Sigmoid colon (tissue), 3 donors: ENCODE data around the gene NTF4.
"Not testable (repeated sequence)": the region's sequence is repeated elsewhere in the genome, so short reads cannot be mapped to it uniquely, and the experiment has no call there.

Source experiments
- POLR2A ChIP-seq, 2 donors: fragments of 450-650 bp; IDR thresholded peaks; one replicate each; pipeline ENCODE4 v1.6.1; 2016; ENCODE audit warnings: antibody characterized with exemption in 2 of 2, mild to moderate bottlenecking in 2 of 2, moderate library complexity in 2 of 2
- TF ChIP-seq, protein P1 (sequence below), 4 experiments: fragments of 450-650 bp in 3 of 4; fragments of 200-600 bp in 1 of 4; IDR thresholded peaks; one replicate each; pipeline ENCODE4 v1.5.1; 2016 to 2019; ENCODE audit warnings: antibody characterized with exemption in 4 of 4, mild to moderate bottlenecking in 3 of 4, moderate library complexity in 2 of 4

DNA sequence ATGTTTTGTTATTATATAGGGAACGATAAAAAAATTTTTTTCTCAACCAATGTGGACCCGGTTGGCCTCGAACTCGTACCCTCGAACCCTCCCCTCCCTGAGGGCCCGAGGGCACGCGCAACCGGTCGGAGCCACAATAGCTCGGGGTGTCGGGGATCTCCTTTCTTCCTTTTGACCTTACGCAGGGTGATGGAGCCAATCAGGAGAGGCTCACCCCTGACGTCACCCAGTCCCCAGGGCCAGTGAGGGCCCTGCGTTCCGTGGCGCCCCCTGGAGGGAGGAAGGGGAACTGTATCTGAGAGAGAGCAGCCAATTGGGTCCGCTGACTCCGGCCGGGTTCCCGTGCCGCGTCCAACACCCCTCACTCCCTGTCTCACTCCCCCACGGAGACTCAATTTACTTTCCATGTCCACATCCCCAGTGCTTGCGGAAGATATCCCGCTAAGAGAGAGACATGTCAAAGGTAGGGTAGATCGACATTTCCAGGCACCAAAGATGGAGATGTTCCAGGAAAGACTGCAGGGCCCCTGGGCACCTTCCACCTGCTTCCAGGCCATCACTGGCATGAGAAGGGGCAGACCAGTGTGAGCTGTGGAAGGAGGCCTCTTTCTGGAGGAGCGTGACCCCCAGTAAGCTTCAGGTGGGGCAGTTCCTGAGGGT is 32.8 kb downstream of the NTF4 start, which contains the start of gene CGB2:
- TF ChIP-seq, protein P1, sequence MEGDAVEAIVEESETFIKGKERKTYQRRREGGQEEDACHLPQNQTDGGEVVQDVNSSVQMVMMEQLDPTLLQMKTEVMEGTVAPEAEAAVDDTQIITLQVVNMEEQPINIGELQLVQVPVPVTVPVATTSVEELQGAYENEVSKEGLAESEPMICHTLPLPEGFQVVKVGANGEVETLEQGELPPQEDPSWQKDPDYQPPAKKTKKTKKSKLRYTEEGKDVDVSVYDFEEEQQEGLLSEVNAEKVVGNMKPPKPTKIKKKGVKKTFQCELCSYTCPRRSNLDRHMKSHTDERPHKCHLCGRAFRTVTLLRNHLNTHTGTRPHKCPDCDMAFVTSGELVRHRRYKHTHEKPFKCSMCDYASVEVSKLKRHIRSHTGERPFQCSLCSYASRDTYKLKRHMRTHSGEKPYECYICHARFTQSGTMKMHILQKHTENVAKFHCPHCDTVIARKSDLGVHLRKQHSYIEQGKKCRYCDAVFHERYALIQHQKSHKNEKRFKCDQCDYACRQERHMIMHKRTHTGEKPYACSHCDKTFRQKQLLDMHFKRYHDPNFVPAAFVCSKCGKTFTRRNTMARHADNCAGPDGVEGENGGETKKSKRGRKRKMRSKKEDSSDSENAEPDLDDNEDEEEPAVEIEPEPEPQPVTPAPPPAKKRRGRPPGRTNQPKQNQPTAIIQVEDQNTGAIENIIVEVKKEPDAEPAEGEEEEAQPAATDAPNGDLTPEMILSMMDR (IDR thresholded peaks at IDR 0.05) = not testable (repeated sequence)
- not testable (repeated sequence) for TF ChIP-seq POLR2A (IDR thresholded peaks at IDR 0.05)
